Skeletal muscle satellite cell (primary cell): Measurements from ENCODE around the gene IGF2R.

ENCODE experiments used
- H3K27me3 ChIP-seq: 2 replicates; pipeline ENCODE4 v1.7.0; 2013; ENCODE audit warnings: low read length; ENCODE audit not compliant: control insufficient read depth, insufficient read depth
- H3K36me3 ChIP-seq: 2 replicates; pipeline ENCODE4 v1.7.0; 2013; ENCODE audit warnings: mild to moderate bottlenecking, control low read depth, low read length; ENCODE audit not compliant: insufficient read depth
- H3K4me1 ChIP-seq: 2 replicates; pipeline ENCODE4 v1.7.0; 2013; ENCODE audit warnings: low read length; ENCODE audit not compliant: control insufficient read depth, insufficient read depth
- H3K4me2 ChIP-seq: 2 replicates; pipeline ENCODE4 v1.7.0; 2013; ENCODE audit warnings: mild to moderate bottlenecking, low read length
- H3K4me3 ChIP-seq: 2 replicates; pipeline ENCODE4 v1.7.0; 2013; ENCODE audit warnings: low read length
- H3K9ac ChIP-seq: 2 replicates; pipeline ENCODE4 v1.7.0; 2013; ENCODE audit warnings: mild to moderate bottlenecking, low read depth, low read length, moderate library complexity
- H3K9me3 ChIP-seq: replicated peaks from 2 replicates; pipeline ENCODE4 v1.7.0; 2013; ENCODE audit warnings: mild to moderate bottlenecking, control low read depth, low read length

Gene IGF2R

GRCh38 chr6:160022793-160023192 is 53.9 kb downstream of the IGF2R start:
- Histone ChIP-seq H3K36me3 (peaks cover 33% of the 10 kb centered on the region), H3K4me1 (no peaks in the 10 kb centered on the region), H3K9ac (no peak overlapping the region), H3K4me3 (no peak overlapping the region), H3K27me3 (no peaks in the 10 kb centered on the region), H3K4me2 (no peak overlapping the region), H3K9me3 (no peaks in the 10 kb centered on the region)

- H3K36me3 ChIP-seq = peaks cover 40% of the 10 kb centered on the region
- no peaks in the 10 kb centered on the region for H3K27me3 ChIP-seq
- no peak overlapping the region for H3K4me2 ChIP-seq
- H3K4me1 ChIP-seq = no peaks in the 10 kb centered on the region
- H3K9me3 ChIP-seq = no peaks in the 10 kb centered on the region
- no peak overlapping the region for H3K9ac ChIP-seq
- no peak overlapping the region for H3K4me3 ChIP-seq
Measured at GRCh38 chr6:160024152-160024551, 55.3 kb downstream of the IGF2R start.

GRCh38 chr6:160027076-160027475 is 58.2 kb downstream of the IGF2R start:
- Histone ChIP-seq H3K9ac (no peak overlapping the region), H3K36me3 (peaks cover 48% of the 10 kb centered on the region), H3K9me3 (no peaks in the 10 kb centered on the region), H3K4me1 (peaks cover 27% of the 10 kb centered on the region), H3K4me2 (no peak overlapping the region), H3K27me3 (no peaks in the 10 kb centered on the region), H3K4me3 (no peak overlapping the region)

- no peak overlapping the region for H3K4me3 ChIP-seq
- no peaks in the 10 kb centered on the region for H3K9me3 ChIP-seq
- H3K36me3 ChIP-seq = peaks cover 56% of the 10 kb centered on the region
- no peak overlapping the region for H3K9ac ChIP-seq
- H3K4me2 ChIP-seq = no peak overlapping the region
- no peaks in the 10 kb centered on the region for H3K27me3 ChIP-seq
- H3K4me1 ChIP-seq = peaks cover 27% of the 10 kb centered on the region
Measured at GRCh38 chr6:160027931-160028330, 59.0 kb downstream of the IGF2R start.

- Histone ChIP-seq H3K36me3 (peaks cover 61% of the 10 kb centered on the region), H3K4me2 (no peak overlapping the region), H3K4me3 (no peak overlapping the region)
Measured at GRCh38 chr6:160028487-160029275, 59.8 kb downstream of the IGF2R start.

GRCh38 chr6:160029525-160029924 is 60.6 kb downstream of the IGF2R start:
- Histone ChIP-seq H3K9me3 (no peaks in the 10 kb centered on the region), H3K4me3 (no peak overlapping the region), H3K36me3 (peaks cover 65% of the 10 kb centered on the region), H3K27me3 (no peaks in the 10 kb centered on the region), H3K9ac (peak overlapping the region; percentile 42), H3K4me2 (peak overlapping the region; percentile 29), H3K4me1 (peaks cover 30% of the 10 kb centered on the region)

More at GRCh38 chr6:160028487-160029275, 59.8 kb downstream of the IGF2R start:
- no peaks in the 10 kb centered on the region for H3K27me3 ChIP-seq
- no peaks in the 10 kb centered on the region for H3K9me3 ChIP-seq
- H3K9ac ChIP-seq = no peak overlapping the region
- H3K4me1 ChIP-seq = peaks cover 27% of the 10 kb centered on the region

- no peaks in the 10 kb centered on the region for H3K9me3 ChIP-seq
Measured at GRCh38 chr6:160030103-160030502, 61.2 kb downstream of the IGF2R start.

GRCh38 chr6:160031442-160031841 is 62.6 kb downstream of the IGF2R start:
- no peaks in the 10 kb centered on the region for H3K9me3 ChIP-seq
- no peak overlapping the region for H3K4me2 ChIP-seq
- peaks cover 71% of the 10 kb centered on the region for H3K36me3 ChIP-seq
- no peaks in the 10 kb centered on the region for H3K27me3 ChIP-seq
- peak overlapping the region; percentile 54 for H3K9ac ChIP-seq
- no peak overlapping the region for H3K4me3 ChIP-seq
- peaks cover 48% of the 10 kb centered on the region for H3K4me1 ChIP-seq

More at GRCh38 chr6:160030103-160030502, 61.2 kb downstream of the IGF2R start:
- H3K4me1 ChIP-seq = peaks cover 35% of the 10 kb centered on the region
- peak overlapping the region; percentile 54 for H3K9ac ChIP-seq
- H3K27me3 ChIP-seq = no peaks in the 10 kb centered on the region
- no peak overlapping the region for H3K4me3 ChIP-seq
- H3K4me2 ChIP-seq = peak overlapping the region; percentile 29
- peaks cover 65% of the 10 kb centered on the region for H3K36me3 ChIP-seq

- Histone ChIP-seq H3K4me2 (no peak overlapping the region), H3K4me3 (no peak overlapping the region), H3K9me3 (no peaks in the 10 kb centered on the region), H3K9ac (no peak overlapping the region), H3K36me3 (peaks cover 67% of the 10 kb centered on the region), H3K4me1 (peaks cover 52% of the 10 kb centered on the region), H3K27me3 (no peaks in the 10 kb centered on the region)
Measured at GRCh38 chr6:160031871-160032270, 63.0 kb downstream of the IGF2R start.

GRCh38 chr6:160032538-160032937 is 63.7 kb downstream of the IGF2R start:
- no peaks in the 10 kb centered on the region for H3K9me3 ChIP-seq
- no peak overlapping the region for H3K4me2 ChIP-seq
- no peaks in the 10 kb centered on the region for H3K27me3 ChIP-seq
- H3K9ac ChIP-seq = no peak overlapping the region
- peaks cover 60% of the 10 kb centered on the region for H3K36me3 ChIP-seq
- peaks cover 59% of the 10 kb centered on the region for H3K4me1 ChIP-seq
- H3K4me3 ChIP-seq = no peak overlapping the region

GRCh38 chr6:160034036-160034930 is 65.4 kb downstream of the IGF2R start:
- no peak overlapping the region for H3K4me3 ChIP-seq
- H3K4me1 ChIP-seq = peaks cover 62% of the 10 kb centered on the region
- no peak overlapping the region for H3K4me2 ChIP-seq
- H3K27me3 ChIP-seq = no peaks in the 10 kb centered on the region
- no peak overlapping the region for H3K9ac ChIP-seq
- no peaks in the 10 kb centered on the region for H3K9me3 ChIP-seq
- H3K36me3 ChIP-seq = peaks cover 53% of the 10 kb centered on the region
